NB4 (cell line): ENCODE data around the gene EHMT1.

ENCODE experiments used
- CTCF ChIP-seq: IDR thresholded peaks from one replicate; pipeline ENCODE4 v1.5.1; 2012; ENCODE audit warnings: low read depth, low read length
- MAX ChIP-seq: IDR thresholded peaks from 2 replicates; pipeline ENCODE4 v1.6.1; 2011; ENCODE audit warnings: low read depth, low read length
- MYC ChIP-seq: IDR thresholded peaks from 2 replicates; pipeline ENCODE4 v1.6.1; 2011; ENCODE audit warnings: low read depth, low read length
- POLR2A ChIP-seq: IDR thresholded peaks from 2 replicates; pipeline ENCODE4 v1.6.1; 2011; ENCODE audit warnings: mild to moderate bottlenecking; ENCODE audit not compliant: insufficient read length; ENCODE audit errors: extremely low read depth

GRCh38 chr9:137590469-137591383 lies 28.1 kb upstream of the EHMT1 start, which contains the start of gene ZMYND19:
- TF ChIP-seq MYC (peak; percentile 43; the same call in 1 of the 2 replicates), POLR2A (peak; percentile 49), CTCF (no peak), MAX (peak; percentile 51)
